Hepatic stellate cell (primary cell): ENCODE data around the gene TRAPPC4.
"Not testable (repeated sequence)": the region's sequence is repeated elsewhere in the genome, so short reads cannot be mapped to it uniquely, and the experiment has no call there.

ENCODE experiments used
- DNase-seq: peaks from one replicate; pipeline ENCODE4 v3.0.0; 2011; ENCODE audit warnings: low spot score

The TRAPPC4 gene

DNA sequence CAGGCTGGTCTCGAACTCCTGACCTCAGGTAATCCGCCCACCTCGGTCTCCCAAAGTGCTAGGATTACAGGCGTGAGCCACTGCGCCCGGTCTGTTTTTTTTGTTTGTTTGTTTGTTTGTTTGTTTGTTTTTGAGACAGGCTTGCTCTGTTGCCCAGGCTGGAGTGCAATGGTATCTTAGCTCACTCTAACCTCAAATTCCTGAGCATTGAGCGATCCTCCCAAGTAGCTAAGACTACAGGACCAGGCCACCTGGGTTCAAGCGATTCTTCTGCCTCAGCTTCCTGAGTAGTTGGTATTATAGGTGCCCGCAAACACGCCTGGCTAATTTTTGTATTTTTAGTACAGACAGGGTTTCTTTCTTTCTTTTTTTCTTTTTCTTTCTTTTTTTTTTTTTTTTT lies 14.9 kb downstream of the TRAPPC4 start:
- not testable (repeated sequence) for DNase-seq

DNA sequence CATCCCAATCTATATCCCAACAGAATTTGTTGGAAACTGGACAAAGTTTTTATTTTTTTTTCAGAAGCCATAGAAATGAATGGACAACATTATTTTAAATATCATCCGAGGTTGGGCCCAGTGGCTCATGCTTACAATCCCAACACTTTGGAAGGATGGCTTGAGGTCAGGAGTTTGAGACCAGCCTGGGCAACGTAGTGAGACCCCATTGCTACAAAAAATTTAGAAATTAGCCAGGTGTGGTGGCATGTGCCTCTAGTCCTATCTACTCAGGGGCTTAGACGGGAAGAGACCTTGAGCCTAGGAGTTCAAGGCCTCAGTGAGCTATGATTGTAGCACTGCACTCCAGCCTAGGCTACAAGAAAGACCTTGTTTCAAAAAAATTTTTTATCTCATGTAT lies 16.2 kb downstream of the TRAPPC4 start:
- no peak for DNase-seq

DNA sequence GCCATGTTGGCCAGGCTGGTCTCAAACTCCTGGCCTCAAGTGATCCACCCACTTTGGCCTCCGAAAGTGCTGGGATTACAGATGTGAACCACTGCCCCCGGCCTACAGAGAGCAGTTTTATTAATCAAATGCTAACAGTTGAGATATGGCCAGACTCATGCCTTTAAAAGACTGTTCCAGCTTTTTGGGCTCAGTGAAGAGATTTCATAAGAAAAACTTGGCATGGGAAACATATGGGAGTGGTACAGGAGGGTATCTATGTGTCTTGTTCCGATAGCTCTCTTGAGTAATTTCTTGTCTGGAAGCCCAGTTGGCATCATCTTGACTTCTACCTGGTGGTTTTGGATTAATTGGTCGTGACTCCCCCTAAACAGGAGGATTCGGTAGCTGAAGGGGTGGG lies 20.3 kb downstream of the TRAPPC4 start:
- DNase-seq: no peak

GRCh38 chr11:119039471-119039870 lies 20.9 kb downstream of the TRAPPC4 start:
- not testable (repeated sequence) for DNase-seq

DNA sequence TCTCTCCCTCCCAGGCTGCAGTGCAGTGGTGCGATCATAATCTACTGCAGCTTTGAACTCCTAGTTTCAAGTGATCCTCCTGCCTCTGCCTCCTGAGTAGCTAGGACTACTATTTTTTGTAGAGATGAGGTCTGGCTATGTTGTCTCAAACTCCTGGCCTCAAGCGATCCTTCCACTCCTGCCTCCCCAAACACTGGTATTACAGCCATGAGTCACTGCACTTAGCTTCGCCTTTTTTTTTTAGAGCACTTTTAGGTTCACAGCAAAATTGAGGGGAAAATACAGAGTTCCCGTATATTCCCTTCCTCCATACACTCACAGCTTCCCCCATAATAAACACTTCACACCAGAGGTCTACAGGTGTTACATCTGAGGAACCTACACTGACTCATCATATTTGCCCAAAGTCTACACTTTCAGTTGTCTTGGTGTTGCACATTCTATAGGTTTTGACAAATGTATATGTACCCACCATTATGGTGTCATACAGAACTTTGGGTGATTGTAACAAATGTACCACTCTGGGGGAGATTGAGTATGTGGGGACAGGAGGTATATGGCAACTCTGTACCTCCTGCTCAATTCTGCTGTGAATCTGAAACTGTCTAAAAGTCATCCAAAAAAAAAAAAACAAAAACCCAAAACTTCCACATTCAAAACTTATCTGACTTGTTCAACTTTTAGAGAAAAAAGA lies 23.4 kb downstream of the TRAPPC4 start:
- DNase-seq: no peak

- no peak for DNase-seq
Observed at GRCh38 chr11:119042927-119043326, 24.4 kb downstream of the TRAPPC4 start.

DNA sequence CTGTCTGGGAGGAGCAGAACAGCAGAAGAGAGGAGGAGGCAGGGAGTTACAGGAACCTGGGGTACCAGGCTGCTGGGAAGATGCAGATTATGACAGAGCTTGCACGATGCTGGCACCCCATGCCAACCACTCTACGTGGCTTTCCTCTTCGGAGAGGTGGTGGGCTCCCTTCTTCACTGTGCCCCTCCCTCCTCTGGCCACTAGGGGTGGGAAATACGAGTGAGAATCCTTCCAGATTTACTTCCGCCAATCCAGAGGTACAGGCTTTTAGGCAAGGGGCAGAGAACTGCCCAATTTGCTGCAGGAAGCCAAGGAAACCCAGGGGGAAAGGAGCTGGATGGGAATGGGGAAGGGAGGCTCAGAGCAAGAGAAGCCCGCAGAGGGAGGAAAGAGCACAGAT lies 26.1 kb downstream of the TRAPPC4 start:
- no peak for DNase-seq

DNA sequence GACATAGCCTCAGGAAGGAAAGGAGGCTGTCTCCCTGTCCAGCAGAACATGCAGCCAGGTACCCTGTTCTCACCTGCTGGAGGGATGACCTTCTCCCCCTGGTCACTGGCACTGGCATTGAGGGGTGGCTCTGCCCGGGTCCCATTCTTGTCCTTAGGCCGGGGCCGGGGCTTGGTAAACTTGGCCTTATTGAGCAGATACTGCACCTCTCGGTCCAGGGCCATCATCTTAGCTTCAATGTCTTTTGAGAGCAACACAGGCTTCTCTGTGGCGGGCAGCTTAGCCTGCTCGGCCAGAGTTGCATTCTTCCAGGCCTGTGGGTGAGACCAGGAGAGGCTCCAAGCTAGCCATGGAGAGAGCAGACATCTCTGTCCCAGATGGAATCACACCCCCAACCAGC lies 27.9 kb downstream of the TRAPPC4 start:
- DNase-seq: no peak

GRCh38 chr11:119047205-119047604 lies 28.6 kb downstream of the TRAPPC4 start:
- no peak for DNase-seq

DNA sequence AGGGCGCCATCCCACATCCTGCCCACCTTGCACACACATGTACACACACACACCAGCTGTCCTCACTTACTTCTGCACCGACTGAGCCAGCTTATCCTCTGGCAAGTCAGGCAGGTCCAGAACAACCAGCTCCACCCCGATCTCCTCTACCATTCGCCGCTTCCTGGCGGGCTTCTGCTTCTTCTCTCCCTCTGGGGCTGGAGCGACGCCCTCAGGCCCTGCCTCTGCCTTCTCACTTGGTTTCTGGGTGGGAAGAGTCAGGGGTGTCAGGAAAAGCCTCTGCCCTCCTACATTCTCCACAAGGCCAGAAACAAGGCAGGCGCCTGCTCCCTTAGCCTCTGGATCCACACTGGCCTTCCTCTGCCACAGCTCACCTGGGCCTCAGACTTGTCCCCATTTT lies 30.1 kb downstream of the TRAPPC4 start:
- DNase-seq: no peak

DNA sequence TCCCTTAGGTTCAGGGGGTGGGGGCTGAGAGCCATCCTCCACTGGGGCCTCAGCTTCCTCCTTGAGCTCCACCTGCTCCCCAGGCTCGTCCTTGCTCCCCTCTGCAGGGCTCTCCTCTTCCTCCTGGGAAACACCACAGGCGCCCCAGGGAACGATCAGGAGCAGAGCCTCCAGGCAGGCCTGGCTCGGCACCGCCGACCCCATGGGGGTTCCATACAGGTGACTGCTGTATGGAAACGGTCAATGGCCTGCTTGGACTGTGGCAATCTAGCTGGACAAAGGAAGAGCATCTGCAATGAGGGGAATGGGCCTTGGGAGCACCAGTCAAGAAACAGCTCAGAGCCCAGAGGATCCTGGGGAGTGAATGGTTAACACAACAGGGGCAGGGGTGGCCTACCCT lies 30.5 kb downstream of the TRAPPC4 start:
- DNase-seq: no peak

- DNase-seq: no peak
Observed at GRCh38 chr11:119051440-119052162, 33.0 kb downstream of the TRAPPC4 start.

GRCh38 chr11:119052163-119052814 lies 33.7 kb downstream of the TRAPPC4 start:
- no peak for DNase-seq

- no peak for DNase-seq
Observed at GRCh38 chr11:119054418-119054817, 35.9 kb downstream of the TRAPPC4 start.

DNA sequence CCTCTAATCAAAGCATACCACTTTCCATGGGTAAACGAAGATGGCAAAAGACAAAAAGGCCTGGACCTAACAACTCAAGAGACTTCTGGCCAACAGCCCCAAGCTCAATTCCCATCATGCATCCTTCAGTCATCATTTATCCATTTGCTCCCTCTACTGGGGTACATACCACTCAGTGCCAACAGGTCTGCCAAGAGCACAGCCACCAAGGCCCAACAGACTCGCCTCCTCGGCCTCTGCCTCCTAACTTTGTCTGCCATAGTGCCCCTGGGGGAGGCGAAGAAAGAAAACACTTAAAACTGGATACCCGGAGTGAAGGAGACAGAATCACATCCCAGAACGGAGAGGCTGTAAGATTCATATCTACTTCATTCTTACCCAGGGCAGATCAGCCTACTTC lies 37.3 kb downstream of the TRAPPC4 start:
- peak; percentile 60 for DNase-seq

DNA sequence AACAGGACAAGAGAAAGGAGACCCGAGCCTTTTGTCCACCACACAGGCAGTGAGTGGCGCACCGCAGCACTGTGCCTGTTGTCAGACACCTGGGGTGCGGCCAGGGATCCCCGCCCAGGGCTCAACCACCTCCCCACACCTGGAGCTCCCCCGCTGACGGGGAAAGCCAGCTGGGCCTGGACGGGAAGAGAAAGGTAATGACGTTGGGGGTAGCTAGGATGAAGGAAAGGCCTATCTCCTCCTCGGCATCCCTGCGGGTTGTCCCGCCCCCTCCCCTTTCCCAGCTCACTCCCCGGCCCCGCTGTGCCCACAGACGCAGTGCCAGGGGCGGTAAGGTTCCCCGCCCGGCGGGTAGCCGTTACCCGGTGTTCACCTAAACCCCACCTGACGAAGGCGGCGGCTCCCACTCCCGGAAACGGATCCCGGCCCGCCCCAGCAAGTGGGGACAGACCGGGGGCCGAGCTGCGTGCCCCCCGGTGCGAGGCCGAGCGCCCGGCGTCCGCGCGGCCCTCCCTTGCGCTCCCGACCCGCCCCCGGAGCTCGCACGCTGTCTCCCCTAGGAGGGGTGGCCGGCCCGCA lies 37.9 kb downstream of the TRAPPC4 start:
- DNase-seq: peak; percentile 42

- DNase-seq: peak; percentile 98
Observed at GRCh38 chr11:119057000-119057769, 38.6 kb downstream of the TRAPPC4 start, which contains the start of gene HYOU1. Gene HYOU1, minus strand, starts transcription at chr11:119057205. Its CDS starts 1,045 bp downstream, at chr11:119056160.

- not testable (repeated sequence) for DNase-seq
Observed at GRCh38 chr11:119059128-119059527, 40.6 kb downstream of the TRAPPC4 start.

- DNase-seq: no peak
Observed at GRCh38 chr11:119061256-119061655, 42.7 kb downstream of the TRAPPC4 start.

DNA sequence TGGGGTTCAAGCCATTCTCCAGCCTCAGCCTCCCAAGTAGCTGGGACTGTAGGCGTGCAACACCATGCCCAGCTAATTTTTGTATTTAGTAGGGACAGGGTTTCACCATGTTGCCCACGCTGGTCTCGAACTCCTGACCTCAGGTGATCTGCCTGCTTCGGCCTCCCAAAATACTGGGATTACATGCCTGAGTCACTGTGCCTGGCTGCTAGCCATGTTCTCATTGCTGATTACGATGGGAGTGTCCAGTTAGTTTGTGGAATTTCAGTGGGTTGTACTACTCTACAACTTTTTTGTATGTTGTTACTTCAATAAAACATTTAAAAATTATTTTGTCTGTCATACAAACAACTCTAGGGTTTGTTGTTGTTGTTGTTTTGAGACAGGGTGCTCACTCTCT lies 44.2 kb downstream of the TRAPPC4 start:
- peak; percentile 38 for DNase-seq

DNA sequence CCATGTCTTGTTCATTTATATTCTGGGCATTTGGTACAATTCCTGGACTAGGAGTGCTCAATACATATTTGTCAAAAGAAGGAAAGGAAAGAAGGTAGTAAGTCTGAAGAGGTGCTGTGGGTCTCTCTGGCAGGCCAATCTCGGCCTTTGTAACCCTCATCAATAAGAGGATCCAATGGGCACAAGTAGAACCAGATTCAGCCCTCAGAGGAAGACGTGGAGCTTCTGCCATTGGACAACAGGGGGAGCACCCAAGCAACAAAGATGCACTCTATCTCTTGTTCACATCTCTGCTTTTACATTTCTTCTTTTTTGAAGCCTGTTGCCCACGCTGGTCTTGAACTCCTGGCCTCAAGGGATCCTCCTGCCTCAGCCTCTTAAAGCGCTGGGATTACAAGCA lies 46.8 kb downstream of the TRAPPC4 start:
- peak; percentile 41 for DNase-seq
